NCI-H2029 (cell line): ENCODE results near the gene TCERG1.
"Not testable (repeated sequence)": the region's sequence is repeated elsewhere in the genome, so short reads cannot be mapped to it uniquely, and the experiment has no call there.

Experiments used
- DNase-seq: peaks from one replicate; lab custom pipeline; 2025; lab: John Stamatoyannopoulos, UW

Gene TCERG1

GRCh38 chr5:146521403-146522106 lies 74.4 kb downstream of the TCERG1 start:
- DNase-seq, result peak; percentile 57

- DNase-seq, result no peak
Observed at GRCh38 chr5:146523698-146524097, 76.6 kb downstream of the TCERG1 start.

- DNase-seq, result no peak
Observed at GRCh38 chr5:146527785-146528184, 80.7 kb downstream of the TCERG1 start.

GRCh38 chr5:146528236-146528635 lies 81.1 kb downstream of the TCERG1 start:
- DNase-seq, result no peak

- DNase-seq, result no peak
Observed at GRCh38 chr5:146529984-146530383, 82.9 kb downstream of the TCERG1 start.

GRCh38 chr5:146533260-146533857 lies 86.2 kb downstream of the TCERG1 start:
- DNase-seq, result peak; percentile 62

GRCh38 chr5:146533882-146534281 lies 86.7 kb downstream of the TCERG1 start:
- DNase-seq, result no peak

- DNase-seq, result no peak
Observed at GRCh38 chr5:146538432-146538831, 91.3 kb downstream of the TCERG1 start.

- DNase-seq, result no peak
Observed at GRCh38 chr5:146539973-146540372, 92.8 kb downstream of the TCERG1 start.

- no peak for DNase-seq
Observed at GRCh38 chr5:146540414-146540813, 93.3 kb downstream of the TCERG1 start.

GRCh38 chr5:146541958-146542849 lies 95.1 kb downstream of the TCERG1 start:
- DNase-seq, result peak; percentile 59

- no peak for DNase-seq
Observed at GRCh38 chr5:146544232-146544631, 97.1 kb downstream of the TCERG1 start.

GRCh38 chr5:146548781-146549449 lies 101.8 kb downstream of the TCERG1 start:
- no peak for DNase-seq

GRCh38 chr5:146549615-146550014 lies 102.5 kb downstream of the TCERG1 start:
- DNase-seq, result no peak

GRCh38 chr5:146553446-146553845 lies 106.3 kb downstream of the TCERG1 start:
- DNase-seq, result no peak

- DNase-seq, result not testable (repeated sequence)
Observed at GRCh38 chr5:146556884-146557283, 109.8 kb downstream of the TCERG1 start.

GRCh38 chr5:146560205-146560812 lies 113.2 kb downstream of the TCERG1 start:
- no peak for DNase-seq
